Measurements from ENCODE around the gene DNAJB9.

DNA sequence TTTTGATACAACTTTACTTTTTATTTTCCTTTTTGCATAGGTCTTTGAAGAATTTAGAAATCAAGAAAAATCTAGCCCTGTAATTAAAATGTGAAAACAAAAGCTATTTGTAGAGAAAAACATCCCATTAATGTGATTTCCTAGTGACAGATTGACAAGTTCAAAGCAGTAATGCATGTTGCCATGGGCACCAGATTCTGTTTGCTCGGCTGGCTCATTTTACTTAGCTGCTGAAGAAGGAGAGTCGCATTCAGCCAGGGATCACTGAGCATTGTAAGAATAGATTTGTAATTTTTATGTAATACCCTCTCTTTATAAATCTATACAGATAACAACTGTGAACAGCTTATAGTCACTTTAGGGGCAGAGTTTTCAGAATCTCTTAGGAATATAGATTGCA is 28.5 kb downstream of the DNAJB9 start:
- TF ChIP-seq DR1 (CRISPR knock-in tag; IDR thresholded peaks at IDR 0.05): no peak
- TF ChIP-seq SMAD9 (CRISPR knock-in tag; IDR thresholded peaks at IDR 0.05): no peak
- TF ChIP-seq RELA (CRISPR knock-in tag; IDR thresholded peaks at IDR 0.05): no peak
- TF ChIP-seq POLR2A (IDR thresholded peaks at IDR 0.05; ENCODE audit: insufficient read depth in 1 of 2, low read depth in 2 of 2, low read length in 2 of 2): no peak
- no peak for TF ChIP-seq NCOR1 (IDR thresholded peaks at IDR 0.05; ENCODE audit: borderline replicate concordance, low read length)
- no peak for TF ChIP-seq EZH2 (conservative IDR thresholded peaks at IDR 0.05; ENCODE audit: low read depth, low read length)
- TF ChIP-seq ZFP36 (IDR thresholded peaks at IDR 0.05; ENCODE audit: borderline replicate concordance, low read depth, low read length, partially characterized antibody): no peak
- no peak for TF ChIP-seq HMG20B (CRISPR knock-in tag; conservative IDR thresholded peaks at IDR 0.05)
- TF ChIP-seq ZNF354B (CRISPR knock-in tag; IDR thresholded peaks at IDR 0.05): no peak
- TF ChIP-seq JUND (CRISPR knock-in tag; IDR thresholded peaks at IDR 0.05): no peak
